NT2/D1 (cell line): ENCODE results near the gene SLC24A4.

Source experiments
- SUZ12 ChIP-seq: IDR thresholded peaks from 2 replicates; pipeline ENCODE4 v1.6.1; 2011; ENCODE audit not compliant: insufficient read length, insufficient read depth; ENCODE audit errors: extremely low read depth
- ZNF274 ChIP-seq: IDR thresholded peaks from 2 replicates; pipeline ENCODE4 v1.6.1; 2011; ENCODE audit warnings: mild to moderate bottlenecking, low read depth, low read length

- no peak for TF ChIP-seq ZNF274
- TF ChIP-seq SUZ12: no peak
These were observed 192.0 kb downstream of the SLC24A4 start for GRCh38 chr14:92514844-92515514.
